Heart left ventricle (tissue), 16 donors: ENCODE data around the gene FCHSD2. TPM values are rescaled to one million over a fixed set of nuclear protein-coding genes. Genes with fewer than 3 reads are reported as not detected.

Source experiments
- ATAC-seq, 4 donors: fragments of 200-7000 bp; cut with Tn5 transposase; one replicate each; pipeline ENCODE4 v1.9.1; 2020 to 2022; ENCODE audit warnings: moderate library complexity in 4 of 4, mild to moderate bottlenecking in 3 of 4, moderate number of reproducible peaks in 1 of 4
- DNase-seq, 5 donors: peaks; one replicate each; pipeline ENCODE4 v3.0.0-alpha.2; 2020
- H3K27ac ChIP-seq, 12 donors: fragments of 200-600 bp; sonication (generic) in 4 of 12; one replicate each; pipeline versions ENCODE4 v1.5.0 to v1.8.0; 2016 to 2022; ENCODE audit warnings: mild to moderate bottlenecking in 2 of 12
- H3K27me3 ChIP-seq, 9 donors: fragments of 200-600 bp; sonication (generic) in 2 of 9; one replicate each; pipeline versions ENCODE4 v1.5.1 to v1.8.0; 2016 to 2022; ENCODE audit warnings: mild to moderate bottlenecking in 3 of 9
- H3K36me3 ChIP-seq, 9 donors: fragments of 200-600 bp; sonication (generic) in 2 of 9; one replicate each; pipeline versions ENCODE4 v1.5.0 to v1.8.0; 2018 to 2022; ENCODE audit warnings: mild to moderate bottlenecking in 2 of 9
- H3K4me1 ChIP-seq, 12 donors: fragments of 200-600 bp; sonication (generic) in 4 of 12; one replicate each; pipeline versions ENCODE4 v1.5.0 to v1.8.0; 2016 to 2022; ENCODE audit warnings: mild to moderate bottlenecking in 3 of 12
- H3K4me3 ChIP-seq, 12 donors: fragments of 200-600 bp; sonication (generic) in 4 of 12; one replicate each; pipeline versions ENCODE4 v1.5.0 to v1.8.0; 2017 to 2022; ENCODE audit warnings: mild to moderate bottlenecking in 9 of 12, moderate library complexity in 4 of 12
- H3K9me3 ChIP-seq, 12 donors: fragments of 200-600 bp; sonication (generic) in 4 of 12; one replicate each; pipeline versions ENCODE4 v1.5.0 to v1.8.0; 2016 to 2022; ENCODE audit warnings: mild to moderate bottlenecking in 1 of 12
- POLR2A ChIP-seq, 2 donors: fragments of 450-650 bp; IDR thresholded peaks; one replicate each; pipeline ENCODE4 v1.6.1; 2017; ENCODE audit warnings: antibody characterized with exemption in 2 of 2, mild to moderate bottlenecking in 2 of 2, moderate library complexity in 2 of 2
- WGBS, 4 donors: extraction: QIAGEN DNeasy Blood & Tissue Kit in 2 of 4; methylation state at CpG; one replicate each; pipeline versions ENCODE4 v1.1.5 to v1.1.7; 2013 to 2018; 5-methylcytosine and 5-hydroxymethylcytosine counted together
- intact Hi-C, 10 donors: fragments of 100-400 bp; cut with DNase I; formaldehyde crosslinking; loops; one replicate each; pipeline versions ENCODE4 v1.11.1 to v1.14.2; 2022
- polyA plus RNA-seq, 2 donors: library from polyadenylated mRNA; stranded (reverse); fragments of 200-250 nt; gene quantifications; one replicate each; pipeline ENCODE4 v1.2.3, GENCODE V29; 2013
- total RNA-seq, 9 donors: library from RNA; depleted of rRNA in 2 of 9; stranded (reverse); fragments of >200 nt in 2 of 9; fragmentation: NEBNext Ultra II Directional in 3 of 9; extraction: Animal tissue kit (Norgen Biotek cat#: 25700) in 3 of 9; gene quantifications; one replicate each; pipeline versions ENCODE4 v1.1.0 to v1.2.4, GENCODE V29; 2016 to 2023
- TF ChIP-seq, protein P1 (sequence below), 12 donors: fragments of 200-600 bp; sonication (generic) in 4 of 12; IDR thresholded peaks; one replicate each; pipeline versions ENCODE4 v1.5.0 to v1.8.0; 2018 to 2022; ENCODE audit warnings: antibody characterized with exemption in 12 of 12, mild to moderate bottlenecking in 5 of 12
- donor health status: ischemic (EF 13 %, LVEDD 7.1; RV severe dilation, severe dysfunction).
- donor health status: healthy with polysubstance abuse.
- donor health status: DM: no; HTN: yes; CAD: no.
- donor health status: DM: no; HTN: no; CAD: no.
- donor health status: ischemic (EF 25% LVEDD 6.9; RV normal size, moderate dysfunction).
- donor health status: ischemic (EF 25% LVEDD 5.7; RV mildly dilated, moderate dysfunction).
- donor health status: healthy.
- donor health status: DM: yes; HTN: yes; CAD: no.
- donor health status: ischemic (EF 35%, LVEDD 5.7; RV mildly dilated, moderate dysfunction).
- donor health status: nonischemic (EF 11% LVEDD 7.7; RV severe dilation, severe dysfunction).
- donor health status: DM: yes; HTN: yes; CAD: no.
- donor health status: PGD.
- donor health status: ischemic (EF 29% LVEDD 5.4; RV normal size, mild dysfunction).
- donor health status: nonischemic (EF 23%, LVEDD 6.1; RV moderate dilation, normal function).

FCHSD2 gene
- total and polyA plus RNA-seq, 11 donors, result 9.9 to 61.1 (median 39.0) TPM

DNA sequence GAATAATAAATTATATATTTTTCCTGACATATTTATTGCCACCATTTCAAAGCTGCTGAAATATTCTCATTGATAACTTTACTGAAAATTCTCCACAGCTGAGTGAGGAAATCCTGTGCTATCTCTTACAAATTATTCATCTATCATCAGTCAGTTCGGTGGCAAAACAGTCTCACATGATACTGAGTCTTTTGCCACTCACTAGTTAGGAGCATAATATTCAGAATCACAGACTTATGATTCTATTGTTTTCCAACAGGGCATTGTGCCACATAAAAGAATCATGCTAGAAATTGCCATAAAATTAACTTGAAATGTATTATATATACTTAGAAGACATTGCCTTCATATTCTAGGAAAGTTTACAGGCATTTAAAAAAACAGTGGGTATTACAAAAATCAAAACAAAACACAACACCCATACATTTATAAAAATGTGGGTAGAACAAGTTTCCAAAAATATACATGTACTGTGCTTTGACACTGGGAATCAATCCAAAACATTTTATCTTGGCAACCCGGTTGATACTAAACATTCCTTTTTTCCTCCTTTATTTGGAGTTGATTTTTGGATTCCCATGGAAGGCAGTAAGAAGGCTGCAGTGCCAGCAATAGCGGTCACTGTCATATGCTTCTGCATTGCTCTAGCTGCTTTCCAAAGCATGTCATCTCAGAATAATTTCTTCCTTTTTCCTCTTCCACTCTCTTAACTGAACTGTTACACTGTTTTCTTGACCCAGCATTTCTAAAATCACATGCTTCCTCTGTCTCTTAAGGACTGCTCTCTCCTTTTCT lies 285.4 kb downstream of the FCHSD2 start:
- ATAC-seq, result peak; percentile 56 to 72 (median 62)
- Histone ChIP-seq H3K4me3 (no peak overlapping the region), H3K27me3 (no peaks in the 10 kb centered on the region), H3K36me3 (peaks cover 0 to 19% (median 0%) of the 10 kb centered on the region in 9 donors), H3K9me3 (no peaks in the 10 kb centered on the region), H3K4me1 (peaks cover 0 to 25% (median 19%) of the 10 kb centered on the region in 12 donors), H3K27ac (peak overlapping the region; percentile 5 to 74 (median 52))
- intact Hi-C loops, result loop anchor here in 1 of 10 donors (5.0 kb wide), 1 partner anchor 316 kb away; no protein-coding TSS in a partner anchor
- no peak for DNase-seq
- no peak for TF ChIP-seq POLR2A (IDR thresholded peaks at IDR 0.05)
- TF ChIP-seq, protein P1, sequence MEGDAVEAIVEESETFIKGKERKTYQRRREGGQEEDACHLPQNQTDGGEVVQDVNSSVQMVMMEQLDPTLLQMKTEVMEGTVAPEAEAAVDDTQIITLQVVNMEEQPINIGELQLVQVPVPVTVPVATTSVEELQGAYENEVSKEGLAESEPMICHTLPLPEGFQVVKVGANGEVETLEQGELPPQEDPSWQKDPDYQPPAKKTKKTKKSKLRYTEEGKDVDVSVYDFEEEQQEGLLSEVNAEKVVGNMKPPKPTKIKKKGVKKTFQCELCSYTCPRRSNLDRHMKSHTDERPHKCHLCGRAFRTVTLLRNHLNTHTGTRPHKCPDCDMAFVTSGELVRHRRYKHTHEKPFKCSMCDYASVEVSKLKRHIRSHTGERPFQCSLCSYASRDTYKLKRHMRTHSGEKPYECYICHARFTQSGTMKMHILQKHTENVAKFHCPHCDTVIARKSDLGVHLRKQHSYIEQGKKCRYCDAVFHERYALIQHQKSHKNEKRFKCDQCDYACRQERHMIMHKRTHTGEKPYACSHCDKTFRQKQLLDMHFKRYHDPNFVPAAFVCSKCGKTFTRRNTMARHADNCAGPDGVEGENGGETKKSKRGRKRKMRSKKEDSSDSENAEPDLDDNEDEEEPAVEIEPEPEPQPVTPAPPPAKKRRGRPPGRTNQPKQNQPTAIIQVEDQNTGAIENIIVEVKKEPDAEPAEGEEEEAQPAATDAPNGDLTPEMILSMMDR (IDR thresholded peaks at IDR 0.05), result peak in 5 of 12 donors; percentile 8 to 41 (median 21)
- WGBS, 4 donors, result 5 to 8% (median 7%) methylated on average over 3 of the region's 3 CpGs

DNA sequence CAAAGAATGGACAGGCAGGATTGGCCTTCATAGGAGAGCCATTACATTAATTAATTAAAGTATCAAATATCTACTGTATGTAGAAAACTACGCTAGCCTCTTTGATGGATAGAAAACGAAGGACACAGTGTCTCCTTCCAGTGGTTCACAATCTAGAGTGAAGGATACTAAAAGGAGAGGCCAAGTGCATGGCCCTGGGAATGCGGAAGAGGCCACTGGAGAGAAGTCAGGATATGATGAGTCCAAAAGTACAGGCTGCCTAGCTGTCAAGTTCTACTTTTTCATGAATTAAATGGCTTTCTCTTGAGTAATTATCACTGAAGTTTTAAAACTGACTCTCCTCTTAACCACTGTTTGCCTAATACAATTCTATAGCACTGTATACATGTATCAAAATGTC lies 286.1 kb downstream of the FCHSD2 start:
- WGBS, 4 donors, result 41 to 56% (median 48%) methylated on average over 3 of the region's 3 CpGs
- H3K27ac ChIP-seq, result peak overlapping the region; percentile 5 to 74 (median 52)
- no peaks in the 10 kb centered on the region for H3K9me3 ChIP-seq
- intact Hi-C loops, result loop anchor here in 1 of 10 donors (5.0 kb wide), 1 partner anchor 316 kb away; no protein-coding TSS in a partner anchor
- TF ChIP-seq, protein P1 (IDR thresholded peaks at IDR 0.05), result peak in 1 of 12 donors; percentile 23
- TF ChIP-seq POLR2A (IDR thresholded peaks at IDR 0.05), result no peak
- ATAC-seq (peak; percentile 85 to 90 (median 86)), DNase-seq (peak in 2 of 5 donors; percentile 54 to 56)
- peaks cover 0 to 19% (median 0%) of the 10 kb centered on the region in 9 donors for H3K36me3 ChIP-seq
- no peaks in the 10 kb centered on the region for H3K27me3 ChIP-seq
- H3K4me3 ChIP-seq, result no peak overlapping the region
- H3K4me1 ChIP-seq, result peaks cover 0 to 25% (median 19%) of the 10 kb centered on the region in 12 donors

DNA sequence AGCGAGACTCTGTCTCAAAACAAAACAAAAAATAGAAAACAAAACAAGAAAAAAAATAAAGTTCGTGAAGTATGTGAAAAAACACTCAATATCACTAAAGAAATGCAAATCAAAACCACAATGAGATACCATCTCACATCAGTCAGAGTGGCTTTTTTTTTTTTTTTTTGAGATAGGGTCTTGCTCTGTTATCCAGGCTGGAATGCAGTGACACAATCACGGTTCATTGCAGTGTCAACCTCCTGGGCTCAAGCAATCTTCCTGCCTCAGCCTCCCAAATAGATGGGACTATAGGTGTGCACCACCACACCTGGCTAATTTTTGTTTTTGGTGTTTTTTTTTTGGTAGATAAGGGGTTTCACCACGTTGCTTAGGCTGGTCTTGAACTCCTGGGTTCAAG lies 290.4 kb downstream of the FCHSD2 start:
- 87 to 94% (median 90%) methylated on average over 4 of the region's 4 CpGs for WGBS, 4 donors
- Histone ChIP-seq H3K4me1 (peaks cover 0 to 19% (median 11%) of the 10 kb centered on the region in 12 donors), H3K4me3 (no peak overlapping the region), H3K27ac (no peak overlapping the region), H3K9me3 (no peaks in the 10 kb centered on the region), H3K27me3 (no peaks in the 10 kb centered on the region), H3K36me3 (peaks cover 0 to 15% (median 9%) of the 10 kb centered on the region in 9 donors)
- DNase-seq (no peak), ATAC-seq (no peak)
- TF ChIP-seq, protein P1 (IDR thresholded peaks at IDR 0.05), result no peak
- no peak for TF ChIP-seq POLR2A (IDR thresholded peaks at IDR 0.05)
- intact Hi-C loops, result no loop called here

DNA sequence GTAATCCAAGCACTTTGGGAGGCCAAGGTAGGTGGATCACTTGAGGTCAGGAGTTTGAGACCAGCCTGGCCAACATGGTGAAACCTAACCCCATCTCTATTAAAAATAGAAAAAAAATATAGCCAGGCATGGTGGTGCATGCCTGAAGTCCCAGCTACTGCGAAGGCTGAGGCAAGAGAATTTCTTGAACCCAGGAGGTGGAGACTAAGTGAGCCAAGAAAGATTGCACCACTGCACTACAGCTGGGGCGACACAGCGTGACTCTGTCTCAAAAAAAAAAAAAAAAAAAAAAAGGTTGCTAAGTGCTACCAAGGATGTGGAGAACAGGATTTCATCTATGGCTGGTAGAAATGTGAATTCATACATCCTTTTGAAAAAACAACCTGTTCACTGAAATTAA lies 291.3 kb downstream of the FCHSD2 start:
- Histone ChIP-seq H3K4me1 (peaks cover 0 to 11% (median 2%) of the 10 kb centered on the region in 12 donors), H3K4me3 (no peak overlapping the region), H3K9me3 (no peaks in the 10 kb centered on the region), H3K27me3 (no peaks in the 10 kb centered on the region), H3K27ac (no peak overlapping the region), H3K36me3 (peaks cover 0 to 19% (median 9%) of the 10 kb centered on the region in 9 donors)
- no peak for DNase-seq
- intact Hi-C loops, result loop anchor here in 1 of 10 donors (1.0 kb wide), 1 partner anchor 20 kb away; no protein-coding TSS in a partner anchor
- peak in 1 of 4 donors; percentile 55 for ATAC-seq
- no peak for TF ChIP-seq POLR2A (IDR thresholded peaks at IDR 0.05)
- TF ChIP-seq, protein P1 (IDR thresholded peaks at IDR 0.05), result no peak
- WGBS, 4 donors, result 70 to 94% (median 85%) methylated on average over 3 of the region's 3 CpGs
